Suprapubic skin (tissue), 4 donors: ENCODE data around the gene SYNDIG1. TPM values are rescaled to one million over a fixed set of nuclear protein-coding genes. Genes with fewer than 3 reads are reported as not detected.

ENCODE experiments used
- DNase-seq, 2 donors: peaks; one replicate each; pipeline ENCODE4 v3.0.0-alpha.2; 2019; ENCODE audit warnings: low spot score in 2 of 2
- H3K27ac ChIP-seq: fragments of 200-600 bp; sonication (generic); one replicate; pipeline ENCODE4 v1.5.1; 2019
- H3K27me3 ChIP-seq: fragments of 200-600 bp; sonication (generic); one replicate; pipeline ENCODE4 v1.5.1; 2019
- H3K36me3 ChIP-seq: fragments of 200-600 bp; sonication (generic); one replicate; pipeline ENCODE4 v1.5.1; 2019
- H3K4me1 ChIP-seq: fragments of 200-600 bp; sonication (generic); one replicate; pipeline ENCODE4 v1.5.1; 2019
- H3K4me3 ChIP-seq: fragments of 200-600 bp; sonication (generic); one replicate; pipeline ENCODE4 v1.5.1; 2019; ENCODE audit warnings: mild to moderate bottlenecking
- H3K9me3 ChIP-seq: fragments of 200-600 bp; sonication (generic); one replicate; pipeline ENCODE4 v1.5.1; 2019
- EP300 ChIP-seq: sonication (generic); formaldehyde crosslinking; IDR thresholded peaks from one replicate; pipeline ENCODE4 v1.6.1; 2017; ENCODE audit warnings: antibody characterized with exemption
- POLR2A ChIP-seq, 2 donors: fragments of 450-650 bp; IDR thresholded peaks; one replicate each; pipeline ENCODE4 v1.6.1; 2017; ENCODE audit warnings: antibody characterized with exemption in 2 of 2, mild to moderate bottlenecking in 2 of 2, moderate library complexity in 2 of 2
- POLR2AphosphoS5 ChIP-seq, 3 donors: sonication (generic); formaldehyde crosslinking; IDR thresholded peaks; one replicate each; pipeline ENCODE4 v1.6.1; 2017; ENCODE audit warnings: antibody characterized with exemption in 3 of 3
- WGBS: methylation state at CpG from one replicate; pipeline ENCODE4 v1.1.5; 2018; 5-methylcytosine and 5-hydroxymethylcytosine counted together
- total RNA-seq, 4 donors: library from RNA; depleted of rRNA; stranded (reverse); fragments of >200 nt; gene quantifications; one replicate each; pipeline ENCODE4 v1.1.0, GENCODE V29; 2016
- TF ChIP-seq, protein P1 (sequence below), 2 donors: fragments of 200-600 bp in 1 of 2; fragments of 450-650 bp in 1 of 2; sonication (generic) in 1 of 2; IDR thresholded peaks; one replicate each; pipeline ENCODE4 v1.5.1; 2016 to 2019; ENCODE audit warnings: antibody characterized with exemption in 2 of 2, mild to moderate bottlenecking in 1 of 2, moderate library complexity in 1 of 2

Gene SYNDIG1
- total RNA-seq, 4 donors from 2014 or later, result not detected

DNA sequence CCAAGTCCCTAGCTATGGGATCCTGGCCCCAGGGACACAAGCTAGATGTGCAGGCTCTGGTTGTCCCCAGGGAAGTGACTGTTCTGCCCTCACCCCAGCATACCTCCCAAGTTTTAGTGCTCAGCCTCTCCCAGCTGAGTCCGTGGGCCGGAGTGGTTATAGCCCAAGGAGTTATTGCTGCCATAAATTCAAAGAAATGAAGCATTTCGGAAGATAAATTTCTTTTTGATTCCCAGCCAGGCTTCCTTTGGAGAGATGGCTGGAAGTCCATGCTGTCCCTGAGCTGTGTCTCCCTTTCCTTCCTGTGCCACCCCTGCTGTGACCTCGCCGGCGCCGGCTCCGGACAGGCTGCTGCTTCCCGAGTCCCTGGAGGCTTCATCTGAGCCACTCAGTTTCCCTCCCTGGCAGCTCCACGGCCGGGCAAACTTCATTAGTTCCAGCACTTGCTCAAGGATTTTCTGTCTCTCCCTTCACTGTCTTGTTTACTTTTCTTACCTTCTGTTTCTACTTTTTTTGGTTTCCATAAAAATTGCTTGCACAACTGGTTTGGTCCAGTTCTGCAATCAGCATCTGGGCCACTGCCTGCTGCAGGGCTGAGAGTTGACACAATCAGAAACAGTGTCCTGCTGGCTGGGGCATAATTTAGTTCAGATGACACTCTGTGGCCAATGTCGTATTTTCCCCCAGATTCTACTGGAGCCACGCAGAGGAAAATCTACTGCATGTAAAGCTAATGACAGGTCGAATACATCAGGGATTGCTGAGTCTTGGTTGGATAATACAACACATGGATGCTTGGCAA is 225.5 kb downstream of the SYNDIG1 start:
- no peak for TF ChIP-seq POLR2AphosphoS5 (IDR thresholded peaks at IDR 0.05)
- TF ChIP-seq EP300, result no peak
- no peak for TF ChIP-seq POLR2A (IDR thresholded peaks at IDR 0.05)
- TF ChIP-seq, protein P1, sequence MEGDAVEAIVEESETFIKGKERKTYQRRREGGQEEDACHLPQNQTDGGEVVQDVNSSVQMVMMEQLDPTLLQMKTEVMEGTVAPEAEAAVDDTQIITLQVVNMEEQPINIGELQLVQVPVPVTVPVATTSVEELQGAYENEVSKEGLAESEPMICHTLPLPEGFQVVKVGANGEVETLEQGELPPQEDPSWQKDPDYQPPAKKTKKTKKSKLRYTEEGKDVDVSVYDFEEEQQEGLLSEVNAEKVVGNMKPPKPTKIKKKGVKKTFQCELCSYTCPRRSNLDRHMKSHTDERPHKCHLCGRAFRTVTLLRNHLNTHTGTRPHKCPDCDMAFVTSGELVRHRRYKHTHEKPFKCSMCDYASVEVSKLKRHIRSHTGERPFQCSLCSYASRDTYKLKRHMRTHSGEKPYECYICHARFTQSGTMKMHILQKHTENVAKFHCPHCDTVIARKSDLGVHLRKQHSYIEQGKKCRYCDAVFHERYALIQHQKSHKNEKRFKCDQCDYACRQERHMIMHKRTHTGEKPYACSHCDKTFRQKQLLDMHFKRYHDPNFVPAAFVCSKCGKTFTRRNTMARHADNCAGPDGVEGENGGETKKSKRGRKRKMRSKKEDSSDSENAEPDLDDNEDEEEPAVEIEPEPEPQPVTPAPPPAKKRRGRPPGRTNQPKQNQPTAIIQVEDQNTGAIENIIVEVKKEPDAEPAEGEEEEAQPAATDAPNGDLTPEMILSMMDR (IDR thresholded peaks at IDR 0.05), result no peak
- DNase-seq, result peak; percentile 43 to 73
- H3K27me3 ChIP-seq, result peaks cover 4% of the 10 kb centered on the region

GRCh38 chr20:24695529-24696225 is 226.2 kb downstream of the SYNDIG1 start:
- WGBS, result 83% methylated on average over 2 of the region's 2 CpGs
- Histone ChIP-seq H3K4me3 (no peak overlapping the region), H3K27ac (no peak overlapping the region), H3K27me3 (peaks cover 4% of the 10 kb centered on the region), H3K9me3 (no peaks in the 10 kb centered on the region), H3K4me1 (no peaks in the 10 kb centered on the region), H3K36me3 (no peaks in the 10 kb centered on the region)
- no peak for TF ChIP-seq POLR2A (IDR thresholded peaks at IDR 0.05)
- TF ChIP-seq, protein P1 (IDR thresholded peaks at IDR 0.05), result no peak
- no peak for TF ChIP-seq EP300
- peak; percentile 25 to 32 for DNase-seq

More for the DNA sequence above, 225.5 kb downstream of the SYNDIG1 start:
- H3K27ac ChIP-seq, result no peak overlapping the region
- H3K36me3 ChIP-seq, result no peaks in the 10 kb centered on the region
- no peaks in the 10 kb centered on the region for H3K9me3 ChIP-seq
- no peak overlapping the region for H3K4me3 ChIP-seq
- no peaks in the 10 kb centered on the region for H3K4me1 ChIP-seq
- 45% methylated on average over 14 of the region's 14 CpGs for WGBS

DNA sequence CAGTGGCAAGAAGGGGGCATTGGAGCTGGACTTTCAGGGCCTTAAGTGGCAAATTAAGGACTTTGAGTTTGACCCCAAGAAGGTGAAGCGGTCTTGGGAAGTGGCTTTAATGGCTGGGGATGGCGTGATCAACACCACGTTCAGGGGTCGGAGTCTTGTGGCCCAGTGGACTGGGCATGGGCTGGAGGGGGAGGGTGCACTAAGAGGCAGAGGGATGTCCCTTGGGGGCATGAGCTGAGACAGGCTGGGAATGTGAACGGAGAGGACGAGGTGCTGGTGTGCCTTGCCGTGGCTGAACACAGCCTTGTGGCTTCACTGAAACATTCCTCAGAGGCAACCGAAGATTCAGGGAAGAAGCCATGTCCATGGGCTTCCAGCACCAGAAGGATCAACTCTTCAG is 227.0 kb downstream of the SYNDIG1 start:
- Histone ChIP-seq H3K4me3 (no peak overlapping the region), H3K9me3 (no peaks in the 10 kb centered on the region), H3K27ac (no peak overlapping the region), H3K27me3 (peaks cover 4% of the 10 kb centered on the region), H3K4me1 (no peaks in the 10 kb centered on the region), H3K36me3 (no peaks in the 10 kb centered on the region)
- peak in 1 of 2 donors; percentile 35 for DNase-seq
- TF ChIP-seq EP300, result no peak
- TF ChIP-seq, protein P1 (IDR thresholded peaks at IDR 0.05), result no peak
- TF ChIP-seq POLR2AphosphoS5 (IDR thresholded peaks at IDR 0.05), result no peak
- no peak for TF ChIP-seq POLR2A (IDR thresholded peaks at IDR 0.05)
- WGBS, result 87% methylated on average over 8 of the region's 8 CpGs

- Histone ChIP-seq H3K9me3 (no peaks in the 10 kb centered on the region), H3K4me1 (no peaks in the 10 kb centered on the region), H3K27ac (no peak overlapping the region), H3K36me3 (no peaks in the 10 kb centered on the region), H3K27me3 (peaks cover 4% of the 10 kb centered on the region), H3K4me3 (no peak overlapping the region)
- TF ChIP-seq, protein P1 (IDR thresholded peaks at IDR 0.05), result no peak
- TF ChIP-seq POLR2AphosphoS5 (IDR thresholded peaks at IDR 0.05) (no peak), EP300 (no peak), POLR2A (IDR thresholded peaks at IDR 0.05) (no peak)
- WGBS, result 91% methylated on average over 6 of the region's 6 CpGs
- peak in 1 of 2 donors; percentile 20 for DNase-seq
Observed at GRCh38 chr20:24697411-24697810, 228.0 kb downstream of the SYNDIG1 start.

GRCh38 chr20:24698189-24698588 is 228.8 kb downstream of the SYNDIG1 start:
- DNase-seq, result peak; percentile 32 to 56
- H3K4me1 ChIP-seq, result no peaks in the 10 kb centered on the region
- H3K27ac ChIP-seq, result no peak overlapping the region
- WGBS, result 83% methylated on average over 6 of the region's 6 CpGs
- H3K4me3 ChIP-seq, result no peak overlapping the region
- no peaks in the 10 kb centered on the region for H3K36me3 ChIP-seq
- TF ChIP-seq POLR2A (IDR thresholded peaks at IDR 0.05), result no peak
- TF ChIP-seq, protein P1 (IDR thresholded peaks at IDR 0.05), result no peak
- TF ChIP-seq POLR2AphosphoS5 (IDR thresholded peaks at IDR 0.05), result no peak
- peaks cover 4% of the 10 kb centered on the region for H3K27me3 ChIP-seq
- no peaks in the 10 kb centered on the region for H3K9me3 ChIP-seq
